KMS-11 (cell line): ENCODE measurements around the gene ABCF3.

ENCODE experiments used
- H2AFZ ChIP-seq: fragments of 200-600 bp; sonication (generic); 2 replicates; pipeline ENCODE4 v1.6.1; 2016; ENCODE audit warnings: antibody characterized with exemption, mixed run types, low read depth
- H3K27ac ChIP-seq: fragments of 200-600 bp; sonication (generic); 2 replicates; pipeline ENCODE4 v1.6.1; 2016; ENCODE audit warnings: mild to moderate bottlenecking, mixed run types
- H3K27me3 ChIP-seq: fragments of 200-600 bp; sonication (generic); 2 replicates; pipeline ENCODE4 v1.6.1; 2017; ENCODE audit warnings: mild to moderate bottlenecking, low read depth, mixed run types, moderate library complexity; ENCODE audit not compliant: insufficient read depth
- H3K36me3 ChIP-seq: fragments of 200-600 bp; sonication (generic); 2 replicates; pipeline ENCODE4 v1.6.1; 2017; ENCODE audit warnings: mild to moderate bottlenecking, mixed run types; ENCODE audit not compliant: insufficient read depth
- H3K4me1 ChIP-seq: fragments of 200-600 bp; sonication (generic); 2 replicates; pipeline ENCODE4 v1.6.1; 2016; ENCODE audit warnings: mild to moderate bottlenecking, low read depth, mixed run types; ENCODE audit not compliant: poor library complexity, severe bottlenecking
- H3K4me2 ChIP-seq: fragments of 200-600 bp; sonication (generic); 2 replicates; pipeline ENCODE4 v1.7.0; 2016; ENCODE audit warnings: mild to moderate bottlenecking, mixed run types
- H3K4me3 ChIP-seq: fragments of 200-600 bp; sonication (generic); IDR thresholded peaks from 2 replicates; pipeline ENCODE4 v1.6.1; 2017; ENCODE audit warnings: low read depth, low read length, mixed read lengths; ENCODE audit not compliant: insufficient read depth
- H3K79me2 ChIP-seq: fragments of 200-600 bp; sonication (generic); 2 replicates; pipeline ENCODE4 v1.6.1; 2016; ENCODE audit warnings: low read depth, mixed run types; ENCODE audit not compliant: insufficient read depth
- H3K9ac ChIP-seq: fragments of 200-600 bp; sonication (generic); 2 replicates; pipeline ENCODE4 v1.6.1; 2016; ENCODE audit warnings: mild to moderate bottlenecking, mixed run types
- H4K20me1 ChIP-seq: fragments of 200-600 bp; sonication (generic); 2 replicates; pipeline ENCODE4 v1.6.1; 2016; ENCODE audit warnings: mild to moderate bottlenecking, mixed run types; ENCODE audit not compliant: insufficient read depth
- CTCF ChIP-seq: fragments of 200-600 bp; sonication (generic); conservative IDR thresholded peaks from 2 replicates; pipeline ENCODE4 v1.6.1; 2017; ENCODE audit warnings: low read depth, mild to moderate bottlenecking, antibody characterized with exemption, low read length, moderate library complexity, mixed read lengths

ABCF3 gene

GRCh38 chr3:184198509-184198908, 12.5 kb downstream of the ABCF3 start:
- Histone ChIP-seq H3K9ac (no peak overlapping the region), H3K27ac (no peak overlapping the region), H3K4me1 (no peaks in the 10 kb centered on the region), H3K27me3 (no peaks in the 10 kb centered on the region), H3K79me2 (no peaks in the 10 kb centered on the region), H3K4me2 (no peak overlapping the region), H2AFZ (no peak overlapping the region), H3K36me3 (no peaks in the 10 kb centered on the region; the same call in 1 of the 2 replicates), H4K20me1 (no peaks in the 10 kb centered on the region), H3K4me3 (no peak overlapping the region)
- no peak for TF ChIP-seq CTCF

GRCh38 chr3:184200825-184201224, 14.8 kb downstream of the ABCF3 start:
- Histone ChIP-seq H4K20me1 (no peaks in the 10 kb centered on the region), H3K4me1 (no peaks in the 10 kb centered on the region), H3K36me3 (no peaks in the 10 kb centered on the region), H3K4me2 (no peak overlapping the region), H3K27me3 (no peaks in the 10 kb centered on the region), H3K27ac (no peak overlapping the region), H2AFZ (no peak overlapping the region), H3K9ac (no peak overlapping the region), H3K79me2 (no peaks in the 10 kb centered on the region), H3K4me3 (no peak overlapping the region)
- TF ChIP-seq CTCF: no peak

GRCh38 chr3:184203526-184203925, 17.5 kb downstream of the ABCF3 start:
- no peak overlapping the region for H3K9ac ChIP-seq
- H3K36me3 ChIP-seq: no peaks in the 10 kb centered on the region
- H3K27ac ChIP-seq: no peak overlapping the region
- no peaks in the 10 kb centered on the region for H4K20me1 ChIP-seq
- H3K4me1 ChIP-seq: no peaks in the 10 kb centered on the region
- H3K4me3 ChIP-seq: no peak overlapping the region
- H3K27me3 ChIP-seq: no peaks in the 10 kb centered on the region
- TF ChIP-seq CTCF: no peak
- H2AFZ ChIP-seq: no peak overlapping the region
- no peak overlapping the region for H3K4me2 ChIP-seq
- H3K79me2 ChIP-seq: no peaks in the 10 kb centered on the region

GRCh38 chr3:184209146-184209923, 23.3 kb downstream of the ABCF3 start:
- no peaks in the 10 kb centered on the region for H4K20me1 ChIP-seq
- no peak overlapping the region for H2AFZ ChIP-seq
- H3K4me3 ChIP-seq: no peak overlapping the region
- no peaks in the 10 kb centered on the region for H3K27me3 ChIP-seq
- H3K4me2 ChIP-seq: no peak overlapping the region
- no peaks in the 10 kb centered on the region for H3K36me3 ChIP-seq
- H3K79me2 ChIP-seq: no peaks in the 10 kb centered on the region
- no peak overlapping the region for H3K27ac ChIP-seq
- H3K9ac ChIP-seq: no peak overlapping the region
- H3K4me1 ChIP-seq: no peaks in the 10 kb centered on the region
- no peak for TF ChIP-seq CTCF
